HG02885 (cell line): ENCODE results near the gene ZBTB16.

Experiments used
- ATAC-seq: cut with Tn5 transposase; IDR thresholded peaks from one replicate; pipeline ENCODE4 v1.9.1; 2021; ENCODE audit warnings: mild to moderate bottlenecking; ENCODE audit not compliant: unreplicated experiment, poor library complexity

Gene ZBTB16

GRCh38 chr11:114145166-114145775 lies 85.8 kb downstream of the ZBTB16 start:
- ATAC-seq: no peak

DNA sequence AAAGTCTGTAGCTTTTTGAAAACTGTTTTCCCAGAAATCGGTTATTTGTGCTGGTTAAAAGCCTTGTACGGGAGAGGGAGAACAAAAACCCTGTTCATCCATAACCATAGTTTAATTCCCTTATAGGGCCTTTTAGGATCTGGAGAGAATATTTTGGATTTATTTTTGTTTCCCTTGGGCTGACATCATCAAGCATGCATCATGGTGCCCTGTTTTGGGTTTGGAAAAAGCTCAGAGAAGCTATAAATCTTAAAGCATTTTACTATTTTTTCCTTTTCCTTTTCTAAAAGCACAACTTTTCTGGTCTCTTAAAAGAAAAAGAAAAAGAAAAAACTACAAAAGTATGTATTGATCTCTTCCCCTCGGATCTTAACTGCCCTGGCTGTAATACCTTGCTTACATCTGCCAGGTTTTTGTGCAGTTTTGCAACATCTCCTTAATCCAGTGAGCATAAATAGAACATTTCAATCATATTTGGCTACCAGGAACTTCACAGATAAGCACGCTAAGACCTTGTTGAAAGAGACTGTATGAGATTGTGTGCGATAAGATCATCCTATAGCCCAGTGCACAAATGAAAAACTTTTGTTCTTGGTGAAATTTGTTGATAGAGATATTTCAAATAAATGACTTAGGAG lies 88.0 kb downstream of the ZBTB16 start:
- ATAC-seq: no peak

DNA sequence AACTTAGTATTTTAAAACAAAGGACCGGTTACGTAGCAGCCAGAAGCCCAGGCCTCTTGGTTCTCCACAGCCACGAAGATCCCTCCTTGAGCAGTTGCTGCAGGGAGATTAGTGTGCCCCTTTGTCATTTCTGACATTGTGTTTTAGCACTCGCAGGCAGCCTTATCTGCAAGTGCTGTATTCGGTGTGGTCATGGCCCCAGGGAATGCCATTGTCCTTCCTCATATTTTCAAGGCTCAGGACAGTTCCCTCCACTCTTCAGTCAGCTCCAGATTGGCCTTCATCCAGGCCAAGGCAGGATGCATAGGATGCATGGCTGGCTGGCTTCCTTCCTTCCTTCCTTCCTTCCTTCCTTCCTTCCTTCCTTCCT lies 88.5 kb downstream of the ZBTB16 start:
- no peak for ATAC-seq

GRCh38 chr11:114149689-114150407 lies 90.3 kb downstream of the ZBTB16 start:
- no peak for ATAC-seq

GRCh38 chr11:114150671-114151070 lies 91.2 kb downstream of the ZBTB16 start:
- no peak for ATAC-seq

GRCh38 chr11:114151631-114152030 lies 92.1 kb downstream of the ZBTB16 start:
- no peak for ATAC-seq

DNA sequence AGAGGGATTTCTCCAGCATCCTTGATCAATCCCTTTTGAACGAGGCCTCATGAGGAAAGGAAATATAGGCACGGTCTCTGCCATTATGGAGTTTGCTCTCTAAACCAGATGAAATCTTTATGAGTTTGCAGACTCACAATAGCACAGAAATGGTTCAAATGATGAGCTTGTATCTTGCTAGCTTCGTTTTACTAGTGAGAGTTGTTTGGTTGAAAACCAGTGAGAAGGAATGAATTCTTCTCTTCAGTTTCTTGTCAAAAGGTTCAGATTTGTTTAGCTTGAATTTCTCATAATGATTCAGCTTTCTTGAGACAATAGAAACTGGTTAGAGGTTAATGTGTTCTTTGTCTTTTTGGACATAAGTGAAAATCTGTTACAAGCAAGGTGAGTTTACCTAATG lies 92.7 kb downstream of the ZBTB16 start:
- ATAC-seq: no peak

GRCh38 chr11:114152785-114153184 lies 93.3 kb downstream of the ZBTB16 start:
- ATAC-seq: no peak

- no peak for ATAC-seq
Observed at GRCh38 chr11:114153224-114153623, 93.7 kb downstream of the ZBTB16 start.

GRCh38 chr11:114154271-114155047 lies 94.9 kb downstream of the ZBTB16 start:
- no peak for ATAC-seq

DNA sequence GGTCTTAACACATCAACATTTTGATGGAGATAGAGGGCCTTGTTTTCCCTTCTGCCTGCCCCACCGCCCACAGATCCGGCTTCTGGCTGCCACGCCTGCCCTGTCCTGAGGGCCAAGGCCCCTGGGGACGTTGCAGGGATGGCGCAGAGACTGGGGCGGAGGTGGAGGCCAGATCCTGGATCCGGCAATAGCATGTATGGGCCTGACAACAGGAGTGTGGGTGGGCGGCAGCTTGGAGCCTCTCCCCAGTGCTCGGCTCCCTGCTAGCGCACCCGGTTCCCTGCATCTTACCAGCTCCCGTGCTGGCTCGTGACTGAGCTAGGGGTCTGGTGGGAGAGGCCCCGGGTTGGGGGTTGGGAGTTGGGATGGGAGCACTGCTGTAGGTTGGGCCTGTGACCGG lies 95.6 kb downstream of the ZBTB16 start:
- ATAC-seq: no peak

- no peak for ATAC-seq
Observed at GRCh38 chr11:114156131-114156581, 96.6 kb downstream of the ZBTB16 start.

DNA sequence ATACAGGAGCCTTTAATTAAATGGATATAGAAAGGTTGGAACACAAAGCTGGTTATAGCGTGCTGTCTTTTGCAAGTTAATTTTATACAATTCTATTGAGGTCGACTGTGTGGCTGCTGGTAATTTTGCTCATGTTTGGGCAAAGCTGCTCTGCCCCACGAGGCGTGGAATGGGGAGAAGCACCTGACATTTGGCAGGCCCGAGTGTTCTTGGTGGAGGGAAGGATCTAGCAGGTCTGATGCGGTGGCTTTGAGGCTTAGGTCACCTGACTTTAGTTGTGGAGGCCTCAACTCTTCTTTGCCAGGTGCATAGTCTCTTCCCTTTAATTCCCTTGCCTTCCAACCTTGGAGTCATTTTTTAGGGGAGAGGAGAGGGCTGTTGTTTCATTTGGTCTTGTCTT lies 97.3 kb downstream of the ZBTB16 start:
- no peak for ATAC-seq

- no peak for ATAC-seq
Observed at GRCh38 chr11:114157476-114158050, 98.1 kb downstream of the ZBTB16 start.

DNA sequence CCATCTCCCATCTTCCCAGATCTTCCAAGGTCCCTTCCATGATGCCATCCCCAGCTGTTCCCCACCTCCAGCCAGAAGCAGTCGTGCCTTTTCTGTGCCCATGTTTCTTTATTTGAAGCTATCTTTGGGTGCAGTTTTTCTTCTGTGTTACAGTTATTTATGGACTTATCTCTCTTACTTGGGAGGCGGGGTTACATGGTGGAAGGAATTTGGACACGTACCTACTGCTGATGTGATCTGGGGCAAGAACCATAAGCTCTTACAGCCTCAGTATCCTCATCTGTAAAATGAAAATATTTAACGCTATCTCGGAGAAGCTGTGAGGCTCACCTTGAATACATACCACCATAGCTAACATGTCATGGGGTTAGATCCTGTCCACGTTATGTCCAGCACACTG lies 98.9 kb downstream of the ZBTB16 start:
- ATAC-seq: no peak

DNA sequence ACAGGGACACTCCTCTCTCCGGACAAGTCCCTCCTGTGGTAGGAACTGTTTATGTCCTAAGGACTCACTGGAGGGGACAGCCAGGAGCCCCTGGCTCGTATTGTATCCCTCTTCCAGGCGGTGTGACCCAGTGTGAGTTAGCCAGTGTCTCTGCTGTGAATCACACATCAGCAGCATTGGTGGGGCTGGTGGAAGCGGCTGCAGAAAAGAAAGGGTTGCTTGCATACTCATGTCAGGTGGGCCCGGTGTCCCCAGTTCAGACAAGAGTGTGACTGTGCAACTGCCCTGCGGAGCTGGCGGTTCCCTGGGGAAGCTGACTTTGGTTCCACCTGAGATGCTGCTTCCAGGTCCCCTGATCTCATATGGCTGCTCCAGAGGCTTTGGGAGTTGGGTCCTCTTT lies 99.4 kb downstream of the ZBTB16 start:
- no peak for ATAC-seq

DNA sequence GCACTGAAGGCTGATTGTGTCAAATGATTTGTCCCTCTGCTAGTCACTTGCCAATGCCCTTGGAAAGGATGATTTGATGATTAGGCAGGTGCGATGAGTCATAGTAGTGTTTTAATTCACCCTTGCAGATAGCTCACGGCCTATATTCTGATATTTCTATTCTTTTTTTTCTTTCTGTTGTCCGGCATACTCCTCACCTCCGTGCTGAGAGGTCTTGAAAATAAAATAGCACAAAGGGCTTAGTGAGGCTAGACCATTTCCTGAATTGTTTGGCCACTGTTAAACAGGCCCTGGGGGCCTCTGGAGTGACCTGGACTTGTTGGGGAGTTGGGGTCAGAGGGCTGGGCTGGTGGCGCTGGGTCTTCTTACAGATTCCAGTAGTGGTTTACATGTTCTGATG lies 99.8 kb downstream of the ZBTB16 start:
- ATAC-seq: no peak

- ATAC-seq: no peak
Observed at GRCh38 chr11:114159802-114160632, 100.5 kb downstream of the ZBTB16 start.

GRCh38 chr11:114160894-114161293 lies 101.4 kb downstream of the ZBTB16 start:
- no peak for ATAC-seq
